PFSK-1 (cell line): ENCODE data around the gene BRINP1.

Experiments
- POLR2AphosphoS5 ChIP-seq: IDR thresholded peaks from 2 replicates; pipeline ENCODE4 v1.6.1; 2012; ENCODE audit warnings: low read depth, mild to moderate bottlenecking, control low read depth, low read length, moderate library complexity
- SIN3A ChIP-seq: IDR thresholded peaks from 2 replicates; pipeline ENCODE4 v1.6.1; 2012; ENCODE audit warnings: mild to moderate bottlenecking, low read length, moderate library complexity, borderline replicate concordance; ENCODE audit not compliant: insufficient read depth
- TAF1 ChIP-seq: IDR thresholded peaks from 2 replicates; pipeline ENCODE4 v1.6.1; 2012; ENCODE audit warnings: low read length, control low read depth, borderline replicate concordance; ENCODE audit not compliant: insufficient read depth
- TF ChIP-seq, protein P1 (sequence below), 2 experiments: IDR thresholded peaks; 2 replicates each; pipeline versions ENCODE4 v1.6.1 to v1.8.0; 2011 to 2012; ENCODE audit warnings: low read depth in 2 of 2, low read length in 2 of 2, control low read depth in 1 of 2, inconsistent platforms in 1 of 2, mild to moderate bottlenecking in 1 of 2, moderate library complexity in 1 of 2; ENCODE audit not compliant: insufficient read depth in 1 of 2

DNA sequence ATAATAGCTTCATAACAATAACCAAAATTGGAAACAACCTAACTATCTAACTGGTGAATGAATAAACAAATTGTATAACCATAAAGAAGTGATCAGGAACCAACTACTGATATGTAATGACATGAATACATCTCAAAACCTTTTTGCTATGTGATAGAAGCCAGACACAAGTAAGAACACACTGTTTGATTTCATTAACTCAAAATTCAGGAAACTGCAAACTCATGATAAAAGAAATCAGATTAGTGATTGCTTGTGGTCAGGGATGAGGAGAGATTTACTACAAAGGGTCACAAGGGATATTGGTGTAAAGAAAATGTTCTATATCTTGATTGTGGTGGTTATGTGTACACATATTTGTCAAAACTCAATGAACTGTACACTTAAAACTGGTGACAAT, 22.6 kb upstream of the BRINP1 start:
- no peak for TF ChIP-seq POLR2AphosphoS5
- no peak for TF ChIP-seq TAF1
- TF ChIP-seq, protein P1, sequence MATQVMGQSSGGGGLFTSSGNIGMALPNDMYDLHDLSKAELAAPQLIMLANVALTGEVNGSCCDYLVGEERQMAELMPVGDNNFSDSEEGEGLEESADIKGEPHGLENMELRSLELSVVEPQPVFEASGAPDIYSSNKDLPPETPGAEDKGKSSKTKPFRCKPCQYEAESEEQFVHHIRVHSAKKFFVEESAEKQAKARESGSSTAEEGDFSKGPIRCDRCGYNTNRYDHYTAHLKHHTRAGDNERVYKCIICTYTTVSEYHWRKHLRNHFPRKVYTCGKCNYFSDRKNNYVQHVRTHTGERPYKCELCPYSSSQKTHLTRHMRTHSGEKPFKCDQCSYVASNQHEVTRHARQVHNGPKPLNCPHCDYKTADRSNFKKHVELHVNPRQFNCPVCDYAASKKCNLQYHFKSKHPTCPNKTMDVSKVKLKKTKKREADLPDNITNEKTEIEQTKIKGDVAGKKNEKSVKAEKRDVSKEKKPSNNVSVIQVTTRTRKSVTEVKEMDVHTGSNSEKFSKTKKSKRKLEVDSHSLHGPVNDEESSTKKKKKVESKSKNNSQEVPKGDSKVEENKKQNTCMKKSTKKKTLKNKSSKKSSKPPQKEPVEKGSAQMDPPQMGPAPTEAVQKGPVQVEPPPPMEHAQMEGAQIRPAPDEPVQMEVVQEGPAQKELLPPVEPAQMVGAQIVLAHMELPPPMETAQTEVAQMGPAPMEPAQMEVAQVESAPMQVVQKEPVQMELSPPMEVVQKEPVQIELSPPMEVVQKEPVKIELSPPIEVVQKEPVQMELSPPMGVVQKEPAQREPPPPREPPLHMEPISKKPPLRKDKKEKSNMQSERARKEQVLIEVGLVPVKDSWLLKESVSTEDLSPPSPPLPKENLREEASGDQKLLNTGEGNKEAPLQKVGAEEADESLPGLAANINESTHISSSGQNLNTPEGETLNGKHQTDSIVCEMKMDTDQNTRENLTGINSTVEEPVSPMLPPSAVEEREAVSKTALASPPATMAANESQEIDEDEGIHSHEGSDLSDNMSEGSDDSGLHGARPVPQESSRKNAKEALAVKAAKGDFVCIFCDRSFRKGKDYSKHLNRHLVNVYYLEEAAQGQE (IDR thresholded peaks at IDR 0.05; ENCODE audit: insufficient read depth in 1 of 2, low read depth in 2 of 2, low read length in 2 of 2) = no peak
- TF ChIP-seq SIN3A = no peak
